GM21717 (cell line): ENCODE measurements around the gene SEMA3D.

Experiments
- ATAC-seq: cut with Tn5 transposase; IDR thresholded peaks from one replicate; pipeline ENCODE4 v1.9.1; 2021; ENCODE audit warnings: mild to moderate bottlenecking, moderate library complexity; ENCODE audit not compliant: unreplicated experiment

The SEMA3D gene

DNA sequence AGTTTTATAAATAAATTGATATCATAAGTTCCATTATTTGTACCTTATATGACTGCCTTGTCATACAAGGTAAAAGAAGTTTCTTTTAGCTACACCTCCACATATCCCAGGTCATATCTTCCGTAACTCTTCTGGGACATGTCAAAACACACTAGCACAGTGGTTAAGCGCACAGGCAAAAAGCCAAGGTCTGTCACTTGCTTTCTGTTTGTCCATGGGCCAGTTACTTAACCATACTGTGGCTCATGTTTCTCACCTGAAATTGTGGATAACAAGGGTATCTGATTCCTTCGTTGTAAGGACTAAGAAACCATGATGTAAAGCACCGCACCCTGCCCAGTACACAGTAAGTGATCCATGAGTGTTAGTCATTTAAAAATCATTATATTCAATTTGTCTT is 56.2 kb downstream of the SEMA3D start:
- ATAC-seq: no peak

DNA sequence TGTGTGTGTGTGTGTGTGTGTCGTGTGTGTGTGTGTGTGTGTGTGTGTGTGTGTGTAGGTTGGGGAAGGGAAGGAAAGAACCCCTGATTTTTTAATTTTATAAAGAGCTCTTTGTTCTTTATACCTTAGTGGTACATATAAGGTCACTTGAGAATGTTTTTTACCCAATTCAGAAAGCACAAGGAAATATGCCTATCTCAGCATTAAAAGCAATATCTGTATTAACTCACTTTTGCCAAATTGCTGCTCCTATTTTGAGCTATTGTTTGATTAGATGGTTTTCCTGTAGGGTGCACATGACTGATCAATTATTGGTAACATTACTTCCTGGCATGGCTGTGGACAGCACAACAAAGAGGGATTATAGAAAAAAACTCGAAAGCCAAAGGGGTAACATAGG is 60.5 kb downstream of the SEMA3D start:
- no peak for ATAC-seq

DNA sequence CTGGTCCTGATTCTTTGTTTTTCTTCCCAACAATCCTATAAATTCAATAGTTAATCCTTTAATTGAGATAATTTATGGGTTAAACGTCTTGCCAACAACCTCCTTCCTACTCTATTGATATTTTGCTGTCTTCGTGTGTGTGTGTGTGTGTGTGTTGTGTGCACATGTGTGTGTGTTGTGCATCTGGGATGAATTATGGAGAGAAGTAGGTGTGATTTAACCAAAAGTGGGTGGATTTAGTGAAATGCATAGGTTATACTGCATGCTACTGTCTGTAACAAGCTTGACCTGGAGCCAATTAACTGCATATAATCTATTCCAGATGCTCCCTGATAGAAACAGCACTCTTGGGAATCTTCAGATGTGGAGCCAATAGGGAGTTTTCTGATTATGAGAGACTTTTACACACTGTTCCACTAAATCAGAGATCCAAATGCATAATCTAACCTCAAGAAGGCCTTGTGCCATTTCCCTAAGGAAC is 61.2 kb downstream of the SEMA3D start:
- ATAC-seq: no peak

DNA sequence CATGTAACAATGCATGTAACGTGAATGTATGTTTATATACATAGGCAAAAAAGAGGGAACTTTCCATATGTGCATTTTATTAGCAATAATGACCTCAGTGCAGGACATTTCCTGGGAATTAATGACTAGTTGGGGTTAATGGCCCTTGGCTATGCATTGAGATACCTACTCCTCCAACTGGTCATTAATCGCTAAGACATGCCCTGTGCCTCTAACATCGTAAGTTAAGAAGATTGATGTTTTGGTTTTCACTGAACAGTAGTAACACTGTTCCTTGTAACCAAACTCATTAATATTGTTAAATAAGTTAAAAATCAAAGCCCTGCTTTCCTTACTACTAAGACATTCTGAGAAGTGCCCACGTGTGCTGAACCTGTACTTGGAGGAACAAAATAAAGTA is 61.7 kb downstream of the SEMA3D start:
- ATAC-seq: no peak

DNA sequence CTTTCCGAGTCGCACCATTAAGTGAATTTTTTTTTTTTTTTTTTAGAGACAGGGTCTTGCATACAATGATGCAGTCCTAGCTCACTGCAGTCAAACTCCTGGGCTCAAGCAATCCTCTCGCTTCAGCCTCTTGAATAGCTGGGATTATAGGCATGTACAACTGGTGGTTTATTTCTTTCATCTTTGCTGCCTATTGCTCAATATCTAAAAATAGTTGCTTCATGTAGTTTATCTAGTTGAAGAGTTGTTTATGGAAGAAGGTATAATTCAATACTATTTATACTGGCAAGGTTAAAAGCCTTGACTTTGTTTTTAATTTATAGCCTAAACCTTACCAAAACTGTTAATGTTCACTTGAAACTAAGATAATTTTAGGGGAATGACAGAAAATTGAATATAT is 66.9 kb downstream of the SEMA3D start:
- ATAC-seq: no peak

DNA sequence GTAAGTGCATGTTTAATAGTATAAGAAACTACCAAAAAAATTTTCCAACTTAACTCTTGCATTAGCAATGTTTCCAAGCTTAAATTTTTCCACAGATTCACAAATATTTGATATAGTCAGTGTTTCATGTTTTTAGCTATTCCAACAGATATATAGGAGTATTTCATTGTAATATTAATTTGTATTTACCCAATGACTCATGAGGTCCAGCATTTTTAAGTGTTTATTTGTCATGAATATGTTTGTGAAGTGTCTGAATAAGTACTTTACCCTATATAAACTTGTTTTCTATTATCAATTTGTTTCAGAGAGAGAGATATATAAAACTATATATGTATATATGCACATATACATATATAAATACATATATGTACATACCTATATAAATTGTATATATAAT is 71.0 kb downstream of the SEMA3D start:
- ATAC-seq: no peak

DNA sequence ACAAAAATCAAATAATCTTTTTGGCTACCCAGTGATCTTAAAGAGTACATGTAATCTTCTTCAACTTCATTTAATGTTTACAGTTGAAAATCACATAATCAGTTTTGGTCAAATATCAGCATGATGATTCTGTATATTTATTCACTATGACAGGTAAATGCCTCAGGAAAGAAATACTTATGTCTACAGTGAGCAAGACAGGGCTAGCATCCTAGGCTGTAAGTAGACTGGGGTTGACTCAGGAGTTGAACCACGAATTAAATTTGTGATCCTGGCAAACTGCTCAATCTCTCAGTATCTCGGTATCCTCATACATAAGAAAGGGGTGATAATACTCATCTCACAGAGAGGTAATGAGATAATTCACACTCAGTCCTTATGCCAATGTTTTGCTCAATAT is 71.8 kb downstream of the SEMA3D start:
- ATAC-seq: no peak

DNA sequence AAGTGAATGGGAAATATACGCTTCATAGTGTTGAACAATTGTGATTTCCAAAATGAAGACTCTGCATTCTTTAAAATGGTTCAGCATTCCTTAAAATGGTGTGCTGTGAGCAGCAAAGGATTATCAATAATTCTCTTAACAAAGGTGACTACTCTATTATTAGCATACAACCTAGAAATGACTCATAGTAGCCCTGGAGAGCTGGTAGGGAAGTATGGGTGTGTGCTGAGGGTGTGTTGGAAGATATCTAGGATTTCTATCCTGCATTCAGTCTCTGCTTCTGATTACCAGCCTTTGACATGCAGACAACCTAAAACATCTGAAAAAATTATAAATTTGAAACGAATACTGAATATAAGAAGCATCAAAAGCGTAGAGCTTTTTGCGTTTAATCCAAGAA is 72.5 kb downstream of the SEMA3D start:
- no peak for ATAC-seq

DNA sequence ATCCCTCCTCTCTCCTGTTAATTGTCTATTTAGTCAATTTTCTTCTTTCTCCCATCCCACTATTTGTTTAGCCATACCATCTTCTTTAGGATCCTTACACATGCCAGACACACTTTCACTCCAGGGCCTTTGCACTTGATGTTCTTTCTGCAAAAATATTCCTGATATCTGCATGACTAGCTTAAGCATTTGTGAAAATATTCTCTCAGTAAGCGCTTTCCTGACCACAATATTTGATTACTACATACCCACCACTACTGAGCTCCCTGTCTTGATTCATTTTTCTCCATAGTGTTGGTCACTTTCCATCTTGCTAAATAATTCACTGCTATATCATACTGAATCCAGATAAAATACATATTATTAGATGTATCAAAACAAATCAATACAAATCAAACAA is 75.1 kb downstream of the SEMA3D start:
- ATAC-seq: no peak

DNA sequence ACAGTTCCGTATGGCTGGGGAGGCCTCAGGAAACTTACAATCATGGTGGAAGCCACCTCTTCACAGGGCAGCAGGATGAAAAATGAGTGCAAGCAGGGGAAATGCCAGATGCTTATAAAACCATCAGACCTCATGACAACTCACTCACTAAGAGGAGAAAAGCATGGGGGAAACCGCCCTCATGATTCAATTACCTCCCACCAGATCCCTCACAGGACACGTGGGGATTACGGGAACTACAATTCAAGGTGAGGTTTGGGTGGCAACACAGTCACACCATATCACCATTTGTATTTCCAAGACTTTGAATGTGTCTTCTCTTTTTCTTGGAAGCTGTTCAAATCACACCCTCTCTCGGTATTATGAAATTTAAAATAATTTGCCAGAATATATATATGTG is 80.1 kb downstream of the SEMA3D start:
- no peak for ATAC-seq

DNA sequence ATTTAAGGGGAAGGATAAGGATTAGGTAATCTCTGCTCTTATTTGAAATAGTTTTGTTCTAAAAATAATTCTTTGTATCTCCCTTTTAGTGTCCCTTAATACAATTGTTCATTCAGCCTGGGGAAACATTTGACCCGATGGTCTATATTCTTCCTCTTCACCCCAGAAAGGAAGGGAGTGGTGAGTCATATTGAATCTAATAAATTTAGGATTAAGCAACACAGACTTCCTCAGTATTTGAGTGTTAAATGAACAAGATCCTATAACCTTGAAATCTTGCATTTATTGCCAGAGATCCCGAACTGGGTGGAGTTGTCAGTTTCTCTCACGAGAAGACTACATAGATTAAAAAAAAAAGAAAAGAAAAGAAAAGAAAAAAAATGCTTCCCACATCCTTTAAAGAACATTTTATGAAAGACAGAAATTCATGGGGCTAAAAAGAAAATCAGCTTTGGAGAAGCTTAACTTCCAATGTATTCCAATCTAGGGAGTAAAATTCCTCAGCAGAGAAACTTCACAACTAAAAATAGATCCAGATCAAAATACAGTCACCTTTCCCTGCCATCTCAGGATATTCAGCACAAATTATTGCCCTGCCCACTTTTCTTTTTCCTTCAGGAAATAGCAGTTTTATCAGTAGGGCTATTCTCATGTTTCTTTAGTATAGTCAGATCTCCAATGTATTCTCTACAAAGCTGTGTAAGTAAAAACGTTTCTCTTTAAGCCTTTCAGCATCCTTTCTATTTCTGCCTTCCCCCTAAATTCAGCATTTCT is 82.2 kb downstream of the SEMA3D start:
- ATAC-seq: no peak

DNA sequence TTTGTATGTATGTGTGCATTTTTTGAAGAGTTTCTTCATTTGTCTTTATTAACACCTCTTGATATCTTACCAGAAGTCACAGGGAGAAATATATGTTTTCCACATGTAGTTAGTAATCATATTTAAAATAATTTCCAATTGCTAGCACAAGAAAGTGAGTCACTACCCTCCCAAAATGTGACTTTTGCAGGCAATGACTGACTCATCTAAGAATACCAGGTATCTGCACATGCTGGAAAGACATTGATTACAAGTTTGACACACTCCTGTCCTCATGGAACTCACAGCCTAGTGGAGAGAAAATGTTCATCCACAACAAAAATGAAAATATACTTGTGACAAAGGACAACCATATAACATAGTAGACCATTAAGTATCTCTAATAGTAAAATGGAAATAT is 82.9 kb downstream of the SEMA3D start:
- ATAC-seq: no peak

DNA sequence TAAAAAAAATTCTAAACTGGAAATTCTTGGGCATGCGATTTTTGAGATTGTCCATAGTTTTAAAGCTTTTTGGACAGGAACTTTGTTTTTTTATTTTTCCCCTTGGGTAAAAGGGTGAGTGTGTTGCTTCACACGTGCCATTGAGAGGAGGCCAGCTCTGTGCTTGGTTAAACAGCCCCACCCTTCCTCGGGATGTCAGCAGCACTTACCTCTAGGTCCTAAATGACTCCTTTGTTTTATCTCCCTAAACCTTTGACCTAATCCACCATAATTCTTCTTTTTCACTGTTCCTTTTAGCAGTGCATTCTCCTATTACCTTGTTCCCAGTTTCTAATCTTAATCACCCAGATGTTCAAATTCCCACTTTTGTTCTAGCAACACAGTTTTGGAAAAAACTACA is 83.5 kb downstream of the SEMA3D start:
- ATAC-seq: no peak

DNA sequence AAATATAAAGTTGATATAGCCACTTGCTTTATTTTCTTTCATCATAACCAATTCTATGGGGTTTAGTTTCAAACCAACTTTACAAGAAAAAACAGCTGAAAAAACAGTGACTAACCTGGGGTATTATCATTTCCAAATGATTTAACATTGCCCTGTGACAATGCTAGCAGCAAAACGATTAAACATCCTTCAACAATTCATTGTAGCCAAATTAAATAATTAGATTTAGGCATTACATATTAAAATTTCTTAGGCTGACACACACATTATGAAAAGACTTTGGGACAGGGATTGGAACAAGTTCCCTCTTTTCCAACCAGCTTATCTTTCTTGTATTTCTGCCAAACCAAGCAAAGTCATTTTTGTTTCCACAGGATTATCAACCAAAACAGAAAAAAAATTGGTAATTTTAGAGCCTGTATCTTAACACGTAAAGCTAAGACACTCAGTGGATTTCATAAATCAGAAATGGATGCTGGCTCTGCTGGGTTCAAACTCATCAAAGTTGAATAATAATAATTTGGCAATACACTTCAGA is 84.0 kb downstream of the SEMA3D start:
- no peak for ATAC-seq

DNA sequence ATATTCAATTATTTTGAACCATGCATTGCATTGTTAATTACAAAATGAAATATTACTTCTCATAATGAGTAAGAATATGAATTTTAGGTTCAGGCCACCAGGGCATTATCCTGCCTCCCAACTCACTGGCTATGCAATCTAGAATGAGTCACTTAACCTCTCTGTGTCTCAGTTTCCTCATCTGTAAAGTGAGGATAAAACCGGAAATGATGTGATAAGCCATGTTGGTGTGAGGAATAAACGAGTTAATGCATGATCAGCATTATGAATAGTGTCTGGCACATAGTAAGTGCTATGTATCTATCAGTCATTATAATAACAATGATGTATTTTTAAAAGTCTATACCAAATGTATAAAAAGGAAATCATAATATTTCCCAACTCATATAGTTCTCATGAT is 85.5 kb downstream of the SEMA3D start:
- no peak for ATAC-seq

DNA sequence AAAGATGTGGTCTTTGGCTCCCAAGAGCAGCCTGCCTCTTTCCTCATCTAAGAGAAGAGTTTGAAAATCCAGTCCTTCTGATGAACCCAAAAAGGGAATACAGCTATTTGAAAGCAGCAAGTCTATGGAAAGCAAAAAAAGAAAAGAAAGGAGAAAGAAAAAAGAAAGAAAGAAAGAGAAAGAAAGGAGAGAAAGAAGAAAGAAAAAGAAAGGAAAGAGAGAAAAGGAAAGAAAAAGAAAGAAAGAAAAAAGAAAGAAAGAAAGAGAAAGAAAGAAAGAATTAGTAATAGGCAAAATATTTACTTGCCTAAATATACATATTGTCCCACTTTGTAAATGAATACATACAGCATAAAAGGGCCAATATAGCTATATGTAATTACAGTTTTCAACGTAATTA is 89.0 kb downstream of the SEMA3D start:
- no peak for ATAC-seq

DNA sequence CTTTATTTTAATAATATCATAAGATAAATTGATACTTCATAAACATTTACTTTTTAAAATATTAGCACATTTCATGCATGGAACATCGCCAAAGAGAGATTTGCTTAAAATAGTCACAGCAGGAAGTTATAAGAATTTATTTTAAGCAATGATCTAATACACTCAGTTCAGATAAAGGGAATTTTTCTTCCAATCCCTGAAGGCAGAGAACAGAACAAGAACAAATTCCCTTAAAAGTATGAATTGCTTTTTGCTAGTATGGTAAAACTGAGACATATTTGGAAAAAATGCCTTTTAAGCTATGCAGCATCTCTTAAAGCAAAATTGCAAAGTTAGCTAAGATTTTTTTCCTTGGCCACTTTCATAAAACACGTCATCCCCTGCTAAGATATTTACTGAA is 91.0 kb downstream of the SEMA3D start:
- no peak for ATAC-seq

DNA sequence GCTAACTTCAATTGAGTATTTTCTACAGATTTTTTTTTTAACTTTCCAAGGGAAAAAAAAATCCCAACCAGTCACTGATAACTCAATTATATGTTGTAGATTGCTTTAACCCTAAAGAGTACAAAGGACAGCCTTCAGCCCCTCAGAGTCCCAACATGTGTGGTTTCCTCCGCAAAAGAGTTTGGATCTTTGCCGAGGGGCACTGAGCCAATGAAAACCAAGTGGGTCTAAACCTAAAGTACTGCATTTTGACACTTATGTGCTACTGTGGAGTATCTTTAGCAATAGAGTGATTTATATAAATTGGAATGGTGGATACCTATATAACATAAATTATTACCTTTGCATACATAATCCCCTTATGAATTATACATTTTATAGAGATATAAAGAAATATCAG is 91.5 kb downstream of the SEMA3D start:
- no peak for ATAC-seq

DNA sequence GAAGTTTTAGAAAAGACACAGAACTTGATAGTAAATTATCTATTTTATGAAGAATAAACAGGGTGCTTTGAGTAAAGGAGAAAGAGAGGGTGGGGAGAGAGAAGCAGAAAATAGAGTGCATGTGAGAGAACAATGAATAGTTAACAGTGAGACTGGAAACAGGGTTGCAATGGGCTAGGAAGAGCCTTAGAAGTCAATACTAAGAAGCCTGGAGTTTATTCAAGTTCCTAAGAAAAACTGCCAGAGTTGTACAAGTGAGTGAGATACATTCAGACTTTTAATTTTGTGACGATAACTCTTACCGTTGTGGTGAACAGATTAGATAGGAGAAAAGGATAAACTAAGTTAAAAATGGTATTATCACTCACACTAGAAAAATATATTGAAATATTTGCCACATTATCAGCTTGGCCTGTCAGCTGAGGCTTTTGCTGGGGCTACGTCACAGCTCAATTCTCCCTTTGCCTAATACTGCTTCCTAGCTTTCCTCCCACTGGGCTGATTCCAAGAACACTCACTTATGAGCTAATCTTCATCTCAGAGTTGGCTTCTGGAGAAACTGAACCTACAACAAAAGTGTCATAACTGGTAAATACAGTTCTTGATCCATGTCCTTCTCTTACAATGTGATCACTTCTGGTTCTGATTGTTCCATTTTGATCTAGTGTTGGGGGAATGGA is 92.7 kb downstream of the SEMA3D start:
- no peak for ATAC-seq

DNA sequence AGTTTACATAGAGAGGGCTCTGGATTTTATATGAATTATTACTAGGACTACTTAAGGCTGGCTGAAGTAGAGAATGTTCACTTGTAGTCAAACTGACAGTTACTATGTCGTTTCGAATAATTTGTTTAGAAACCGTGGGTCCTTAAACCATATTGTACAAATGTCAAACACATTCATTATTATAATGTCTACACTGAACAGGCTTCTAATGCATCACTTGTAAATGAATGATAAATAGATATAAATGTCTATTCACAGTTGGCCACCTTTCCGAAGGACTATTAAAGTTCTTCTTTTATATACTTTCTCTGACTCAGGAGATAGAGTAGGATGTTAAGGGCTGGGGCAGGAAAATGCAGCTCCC is 95.3 kb downstream of the SEMA3D start:
- ATAC-seq: no peak

DNA sequence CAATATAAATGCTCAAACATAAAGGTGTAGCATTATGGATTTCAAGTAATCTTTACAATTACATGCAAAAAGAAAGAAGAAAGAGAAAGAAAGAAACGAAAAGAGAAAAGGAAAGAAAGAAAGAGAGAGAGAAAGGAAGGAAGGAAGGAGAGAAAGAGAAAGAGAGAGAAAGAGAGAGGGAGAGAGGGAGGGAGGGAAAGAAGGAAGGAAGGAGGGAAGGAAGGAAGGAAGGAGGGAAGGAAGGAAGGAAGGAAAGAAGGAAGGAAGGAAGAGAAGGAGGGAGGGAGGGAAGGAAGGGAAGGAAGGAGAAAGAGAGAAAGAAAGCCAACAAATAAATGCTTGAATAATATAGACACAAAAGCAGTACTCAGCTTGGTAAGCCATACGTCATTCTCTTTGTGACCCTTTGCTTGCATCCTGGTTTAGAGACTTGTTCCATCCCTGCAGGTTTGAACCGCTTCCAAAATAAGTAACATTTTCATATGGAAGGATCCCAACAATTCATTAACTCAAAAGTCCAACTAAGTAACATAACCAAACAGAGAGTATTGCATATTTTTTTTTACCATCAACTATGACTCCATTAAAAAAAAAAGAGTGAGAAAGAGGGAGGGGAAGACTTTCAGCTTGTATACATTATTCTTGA is 95.8 kb downstream of the SEMA3D start:
- ATAC-seq: no peak

DNA sequence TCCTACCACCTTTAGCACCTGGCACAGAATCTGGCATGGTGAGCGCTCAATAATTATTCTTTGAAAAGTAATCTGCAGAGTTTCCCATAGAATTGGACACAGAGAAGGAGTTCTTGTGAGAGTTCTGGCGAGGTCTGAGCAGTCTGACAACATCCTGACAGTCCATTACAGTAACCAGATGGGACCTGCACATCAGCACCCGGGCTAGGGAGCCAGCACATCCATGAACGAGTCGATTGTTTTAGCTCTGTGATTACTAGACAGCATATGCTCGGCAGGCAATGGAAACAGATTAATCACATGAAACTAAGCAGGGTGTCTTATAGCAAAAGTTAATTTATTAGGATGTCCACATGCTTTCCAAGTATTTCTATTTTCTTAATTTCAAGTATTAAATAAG is 96.7 kb downstream of the SEMA3D start:
- ATAC-seq: no peak
